IPS DF 4.7 (cell line): Measurements from ENCODE around the gene BAIAP2L2.
"Not testable (repeated sequence)": the region's sequence is repeated elsewhere in the genome, so short reads cannot be mapped to it uniquely, and the experiment has no call there.

Experiments
- DNase-seq: peaks from one replicate; pipeline ENCODE4 v3.0.0-alpha.2; 2013; ENCODE audit warnings: low spot score; ENCODE audit errors: extremely low read depth

Gene BAIAP2L2

GRCh38 chr22:38110008-38110862 lies at the start of gene BAIAP2L2:
TSS of gene BAIAP2L2 (minus strand) at chr22:38110684. CDS start at chr22:38110525, 159 bp downstream.
- DNase-seq = no peak

- no peak for DNase-seq
Measured at GRCh38 chr22:38155703-38156102, 45.2 kb upstream of the BAIAP2L2 start.

GRCh38 chr22:38154563-38154915 lies 44.1 kb upstream of the BAIAP2L2 start:
- DNase-seq = not testable (repeated sequence)

GRCh38 chr22:38153821-38154562 lies 43.5 kb upstream of the BAIAP2L2 start:
- DNase-seq = no peak

- no peak for DNase-seq
Measured at GRCh38 chr22:38151126-38151500, 40.6 kb upstream of the BAIAP2L2 start.

GRCh38 chr22:38148245-38148644 lies 37.8 kb upstream of the BAIAP2L2 start:
- DNase-seq = no peak

GRCh38 chr22:38146166-38146565 lies 35.7 kb upstream of the BAIAP2L2 start:
- DNase-seq = not testable (repeated sequence)

- DNase-seq = no peak
Measured at GRCh38 chr22:38144025-38144405, 33.5 kb upstream of the BAIAP2L2 start.

- no peak for DNase-seq
Measured at GRCh38 chr22:38142606-38143005, 32.1 kb upstream of the BAIAP2L2 start.

GRCh38 chr22:38141217-38141973 lies 30.9 kb upstream of the BAIAP2L2 start:
- no peak for DNase-seq

GRCh38 chr22:38139901-38140300 lies 29.4 kb upstream of the BAIAP2L2 start:
- DNase-seq = no peak

GRCh38 chr22:38138961-38139360 lies 28.5 kb upstream of the BAIAP2L2 start:
- no peak for DNase-seq

- no peak for DNase-seq
Measured at GRCh38 chr22:38137876-38138687, 27.6 kb upstream of the BAIAP2L2 start.

- DNase-seq = no peak
Measured at GRCh38 chr22:38136607-38137006, 26.1 kb upstream of the BAIAP2L2 start.

GRCh38 chr22:38135133-38135706 lies 24.7 kb upstream of the BAIAP2L2 start:
- DNase-seq = no peak

- no peak for DNase-seq
Measured at GRCh38 chr22:38133331-38133730, 22.8 kb upstream of the BAIAP2L2 start.

GRCh38 chr22:38132794-38133193 lies 22.3 kb upstream of the BAIAP2L2 start:
- no peak for DNase-seq

- no peak for DNase-seq
Measured at GRCh38 chr22:38132136-38132535, 21.7 kb upstream of the BAIAP2L2 start.

- DNase-seq = no peak
Measured at GRCh38 chr22:38131399-38131798, 20.9 kb upstream of the BAIAP2L2 start.

- no peak for DNase-seq
Measured at GRCh38 chr22:38129856-38130255, 19.4 kb upstream of the BAIAP2L2 start.

GRCh38 chr22:38129021-38129420 lies 18.5 kb upstream of the BAIAP2L2 start:
- no peak for DNase-seq
